Breast epithelium (tissue), 4 donors: Measurements from ENCODE around the gene KLHL17. TPM values are rescaled to one million over a fixed set of nuclear protein-coding genes. Genes with fewer than 3 reads are reported as not detected.
A peak's percentile ranks its signal among the peaks of the same experiment; 100 is the strongest.

Source experiments
- DNase-seq, 2 donors: peaks; one replicate each; pipeline ENCODE4 v3.0.0-alpha.2; 2019; ENCODE audit warnings: low spot score in 2 of 2
- H3K27ac ChIP-seq, 2 donors: fragments of 200-600 bp; sonication (generic) in 1 of 2; one replicate each; pipeline ENCODE4 v1.5.1; 2016 to 2019; ENCODE audit warnings: mild to moderate bottlenecking in 1 of 2
- H3K27me3 ChIP-seq, 2 donors: fragments of 200-600 bp; sonication (generic) in 1 of 2; one replicate each; pipeline versions ENCODE4 v1.5.1 to v1.6.0; 2017 to 2019; ENCODE audit warnings: control low read depth in 1 of 2, mild to moderate bottlenecking in 1 of 2
- H3K36me3 ChIP-seq: fragments of 200-600 bp; one replicate; pipeline ENCODE4 v1.5.1; 2019
- H3K4me1 ChIP-seq, 2 donors: fragments of 200-600 bp; sonication (generic); one replicate each; pipeline ENCODE4 v1.5.1; 2016 to 2019; ENCODE audit warnings: control low read depth in 1 of 2
- H3K4me3 ChIP-seq, 3 donors: fragments of 200-600 bp; sonication (generic); 1 replicate in 2 of 3; 2 replicates in 1 of 3; pipeline ENCODE4 v1.5.1; 2016 to 2019; ENCODE audit warnings: mild to moderate bottlenecking in 3 of 3, moderate library complexity in 2 of 3
- H3K9me3 ChIP-seq, 2 donors: fragments of 200-600 bp; sonication (generic) in 1 of 2; one replicate each; pipeline ENCODE4 v1.5.1; 2016 to 2019; ENCODE audit warnings: control low read depth in 1 of 2
- CTCF ChIP-seq, 3 donors: fragments of 450-650 bp; IDR thresholded peaks; one replicate each; pipeline ENCODE4 v1.5.1; 2016 to 2017; ENCODE audit warnings: antibody characterized with exemption in 3 of 3, mild to moderate bottlenecking in 3 of 3, moderate library complexity in 3 of 3
- POLR2A ChIP-seq: fragments of 450-650 bp; IDR thresholded peaks from one replicate; pipeline ENCODE4 v1.6.1; 2016; ENCODE audit warnings: antibody characterized with exemption, mild to moderate bottlenecking, moderate library complexity
- POLR2AphosphoS5 ChIP-seq, 3 donors: sonication (generic); formaldehyde crosslinking; IDR thresholded peaks; one replicate each; pipeline ENCODE4 v1.6.1; 2017; ENCODE audit warnings: antibody characterized with exemption in 3 of 3
- intact Hi-C: fragments of 100-400 bp; cut with DNase I; formaldehyde crosslinking; loops from one replicate; pipeline ENCODE4 v1.15.1; 2023; ENCODE audit warnings: low total_unique reads
- total RNA-seq, 3 donors: library from RNA; depleted of rRNA; stranded (reverse); fragments of >200 nt; gene quantifications; one replicate each; pipeline ENCODE4 v1.1.0, GENCODE V29; 2016

KLHL17 gene
- total RNA-seq, 3 donors from 2014 or later = 5.4 to 18.0 (median 10.0) TPM

DNA sequence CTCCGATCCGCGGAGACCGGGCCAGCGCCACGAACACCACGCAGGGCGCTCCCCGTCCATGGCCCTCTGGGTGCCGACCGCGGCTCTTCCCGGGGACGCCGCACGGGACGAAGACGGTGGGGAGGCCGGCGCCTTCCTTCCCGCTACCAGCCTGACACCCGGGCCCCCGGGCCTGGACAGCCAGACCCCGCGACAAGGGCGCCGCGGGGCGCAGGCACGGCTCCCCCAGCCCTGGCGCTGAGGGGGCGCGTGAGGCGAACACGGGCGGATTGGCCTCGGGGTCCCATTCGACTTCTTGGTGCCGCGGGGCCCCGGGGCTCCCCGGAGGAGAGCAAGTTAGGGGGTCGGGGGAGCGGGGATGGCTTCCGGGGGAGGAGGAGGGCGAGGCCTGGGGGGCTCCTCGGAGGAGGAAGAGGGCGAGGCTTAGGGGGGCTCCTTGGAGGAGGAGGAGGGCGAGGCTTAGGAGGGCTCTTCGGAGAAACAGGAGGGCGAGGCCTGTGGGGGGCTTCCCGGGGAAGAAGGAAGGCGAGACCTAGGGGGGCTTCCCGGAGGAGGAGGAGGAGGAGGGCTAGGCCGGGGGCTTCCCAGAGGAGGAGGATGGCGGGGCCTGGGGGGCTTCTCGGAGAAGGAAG is 537 bp upstream of the KLHL17 start:
- H3K4me1 ChIP-seq = peaks cover 4 to 13% of the 10 kb centered on the region in 2 donors
- no peaks in the 10 kb centered on the region for H3K27me3 ChIP-seq
- intact Hi-C loops = no loop called here
- H3K9me3 ChIP-seq = no peaks in the 10 kb centered on the region
- TF ChIP-seq POLR2A = no peak
- TF ChIP-seq CTCF (IDR thresholded peaks at IDR 0.05) = no peak
- TF ChIP-seq POLR2AphosphoS5 (IDR thresholded peaks at IDR 0.05) = no peak
- H3K36me3 ChIP-seq = no peaks in the 10 kb centered on the region
- H3K27ac ChIP-seq = peak overlapping the region in 1 of 2 donors; percentile 56
- peak overlapping the region; percentile 95 to 100 (median 98) for H3K4me3 ChIP-seq
- no peak for DNase-seq

DNA sequence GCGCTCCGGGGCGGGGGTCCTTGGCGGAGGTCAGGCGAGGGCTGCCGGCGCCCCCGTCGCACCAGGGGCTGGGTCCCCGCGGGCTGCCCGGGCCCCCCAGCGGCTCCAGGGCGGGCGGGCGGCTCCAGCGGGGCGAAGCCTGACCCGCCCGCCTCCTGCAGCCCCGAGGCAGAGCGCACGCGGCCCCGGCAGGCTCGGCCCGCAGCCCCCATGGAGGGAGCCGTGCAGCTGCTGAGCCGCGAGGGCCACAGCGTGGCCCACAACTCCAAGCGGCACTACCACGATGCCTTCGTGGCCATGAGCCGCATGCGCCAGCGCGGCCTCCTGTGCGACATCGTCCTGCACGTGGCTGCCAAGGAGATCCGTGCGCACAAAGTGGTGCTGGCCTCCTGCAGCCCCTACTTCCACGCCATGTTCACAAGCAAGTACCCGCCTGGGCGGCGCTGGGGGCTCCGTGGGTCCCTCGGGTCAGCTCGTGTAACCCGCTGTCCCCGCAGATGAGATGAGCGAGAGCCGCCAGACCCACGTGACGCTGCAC is 817 bp downstream of the KLHL17 start:
- Histone ChIP-seq H3K27me3 (no peaks in the 10 kb centered on the region), H3K4me1 (peaks cover 4 to 18% of the 10 kb centered on the region in 2 donors), H3K9me3 (no peaks in the 10 kb centered on the region), H3K36me3 (no peaks in the 10 kb centered on the region), H3K27ac (peak overlapping the region in 1 of 2 donors; percentile 35), H3K4me3 (peak overlapping the region; percentile 95 to 100 (median 98))
- no peak for DNase-seq
- TF ChIP-seq CTCF (IDR thresholded peaks at IDR 0.05) (no peak), POLR2AphosphoS5 (IDR thresholded peaks at IDR 0.05) (no peak), POLR2A (no peak)
- intact Hi-C loops = no loop called here

GRCh38 chr1:962381-963300 is 2.3 kb downstream of the KLHL17 start:
- Histone ChIP-seq H3K27me3 (no peaks in the 10 kb centered on the region), H3K9me3 (no peaks in the 10 kb centered on the region), H3K27ac (no peak overlapping the region), H3K4me1 (peaks cover 4 to 19% of the 10 kb centered on the region in 2 donors), H3K36me3 (no peaks in the 10 kb centered on the region), H3K4me3 (no peak overlapping the region)
- intact Hi-C loops = no loop called here
- TF ChIP-seq POLR2A (no peak), POLR2AphosphoS5 (IDR thresholded peaks at IDR 0.05) (no peak), CTCF (IDR thresholded peaks at IDR 0.05) (no peak)
- DNase-seq = no peak

DNA sequence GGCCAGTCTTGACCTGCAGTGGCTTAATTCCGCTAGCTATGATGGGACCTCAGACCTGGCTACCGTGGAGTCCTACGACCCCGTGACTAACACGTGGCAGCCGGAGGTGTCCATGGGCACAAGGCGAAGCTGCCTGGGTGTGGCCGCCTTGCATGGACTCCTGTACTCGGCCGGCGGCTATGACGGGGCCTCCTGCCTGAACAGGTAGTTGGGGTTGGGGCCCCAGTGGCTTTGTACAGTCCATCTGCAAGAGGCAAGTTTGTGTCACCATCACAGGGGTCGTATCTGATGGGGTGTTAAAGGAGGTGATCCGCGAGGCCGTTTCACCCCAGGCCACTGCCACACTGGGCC is 2.9 kb downstream of the KLHL17 start:
- intact Hi-C loops = no loop called here
- H3K9me3 ChIP-seq = no peaks in the 10 kb centered on the region
- no peak for TF ChIP-seq POLR2A

GRCh38 chr1:963746-964525 is 3.6 kb downstream of the KLHL17 start:
- Histone ChIP-seq H3K27me3 (peaks cover 0 to 4% of the 10 kb centered on the region in 2 donors), H3K9me3 (no peaks in the 10 kb centered on the region), H3K27ac (no peak overlapping the region), H3K4me1 (peaks cover 4 to 16% of the 10 kb centered on the region in 2 donors), H3K4me3 (no peak overlapping the region), H3K36me3 (no peaks in the 10 kb centered on the region)
- no peak for TF ChIP-seq POLR2AphosphoS5 (IDR thresholded peaks at IDR 0.05)
- TF ChIP-seq CTCF (IDR thresholded peaks at IDR 0.05) = no peak
- no peak for TF ChIP-seq POLR2A
- intact Hi-C loops = no loop called here
- no peak for DNase-seq

More for the DNA sequence above, 2.9 kb downstream of the KLHL17 start:
- H3K4me1 ChIP-seq = peaks cover 4 to 18% of the 10 kb centered on the region in 2 donors
- peaks cover 0 to 4% of the 10 kb centered on the region in 2 donors for H3K27me3 ChIP-seq
- H3K36me3 ChIP-seq = no peaks in the 10 kb centered on the region
- no peak overlapping the region for H3K4me3 ChIP-seq
- no peak overlapping the region for H3K27ac ChIP-seq
- no peak for DNase-seq
